GM21825 (cell line): ENCODE results near the gene WFIKKN1.

Experiments used
- ATAC-seq: cut with Tn5 transposase; IDR thresholded peaks from one replicate; pipeline ENCODE4 v1.9.1; 2021; ENCODE audit warnings: mild to moderate bottlenecking, moderate library complexity; ENCODE audit not compliant: unreplicated experiment

The WFIKKN1 gene

DNA sequence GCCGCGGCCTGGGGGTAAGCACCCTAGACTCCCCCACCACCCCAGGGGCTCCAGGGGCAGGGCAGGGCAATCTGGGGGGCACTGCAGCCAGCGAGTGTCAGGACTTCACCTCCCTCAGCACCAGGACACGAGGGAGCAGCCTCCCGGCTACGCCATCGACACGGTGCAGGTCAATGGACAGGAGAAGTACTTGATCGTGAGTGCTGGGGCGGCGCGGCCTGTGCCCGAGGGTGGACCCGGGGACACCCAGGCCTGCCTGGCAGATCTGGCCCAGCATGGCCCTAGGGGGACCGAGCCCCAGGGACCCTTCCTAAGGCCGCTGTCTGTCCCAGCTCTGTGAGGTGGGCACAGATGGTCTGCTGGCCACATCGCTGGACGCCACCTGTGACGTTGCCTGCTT lies 41.6 kb downstream of the WFIKKN1 start:
- no peak for ATAC-seq

- no peak for ATAC-seq
Measured at GRCh38 chr16:672851-673250, 42.1 kb downstream of the WFIKKN1 start.

DNA sequence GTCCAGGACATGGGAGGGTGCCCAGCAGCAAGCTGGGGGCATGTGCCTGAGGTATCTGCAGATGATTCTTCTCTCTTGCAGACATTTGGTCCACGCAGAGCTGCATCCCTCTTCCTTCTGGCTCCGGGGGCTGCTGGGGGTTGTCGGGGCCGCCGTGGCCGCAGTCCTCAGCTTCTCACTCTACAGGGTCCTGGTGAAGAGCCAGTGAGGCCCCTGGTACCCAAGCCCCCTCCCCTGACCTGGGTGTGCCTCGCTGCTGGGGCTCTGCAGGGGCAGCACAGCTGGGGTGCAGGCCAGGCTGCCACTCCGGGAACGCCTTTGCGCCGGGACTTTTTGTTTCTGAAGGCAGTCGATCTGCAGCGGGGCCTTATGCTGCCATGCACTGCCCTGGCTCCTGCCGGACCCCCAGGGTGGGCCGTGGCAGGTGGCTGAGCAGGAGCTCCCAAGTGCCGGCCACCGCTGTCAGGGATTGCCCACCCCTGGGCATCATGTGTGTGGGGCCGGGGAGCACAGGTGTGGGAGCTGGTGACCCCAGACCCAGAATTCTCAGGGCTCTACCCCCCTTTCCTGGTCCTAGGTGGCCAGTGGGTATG lies 42.7 kb downstream of the WFIKKN1 start:
- no peak for ATAC-seq

DNA sequence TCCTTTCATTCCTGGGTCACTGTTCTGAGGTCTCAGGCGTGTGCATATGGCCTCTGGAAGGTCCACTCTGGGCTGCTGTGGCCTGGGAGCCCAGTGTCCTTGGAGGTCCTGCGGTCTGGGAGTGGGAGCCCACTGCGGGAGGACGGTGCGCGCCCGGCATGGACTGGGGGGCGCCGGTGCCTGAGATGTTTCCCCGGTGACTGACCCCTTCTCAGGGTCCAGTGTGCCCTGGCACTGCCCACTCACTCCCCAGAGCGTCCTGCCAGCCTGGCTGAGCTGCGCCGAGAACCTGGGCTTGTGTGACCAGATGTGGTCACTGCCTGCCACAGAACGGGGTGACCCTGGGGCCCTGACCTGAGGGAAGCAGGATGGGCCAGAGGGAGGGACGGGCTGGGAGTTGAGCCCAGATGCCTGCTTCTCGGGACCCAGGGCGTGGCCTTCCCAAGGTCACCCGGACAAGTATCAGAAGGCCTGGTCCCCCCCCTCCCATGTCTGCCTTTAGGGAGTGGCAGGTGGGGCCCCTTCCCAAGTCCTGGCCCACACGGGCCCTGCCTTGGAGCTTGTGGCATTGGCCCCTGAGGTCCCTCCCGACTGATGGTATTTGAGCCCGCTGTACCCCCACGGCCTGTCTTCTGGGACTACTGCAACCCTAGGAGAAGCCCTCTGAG lies 43.6 kb downstream of the WFIKKN1 start:
- no peak for ATAC-seq

DNA sequence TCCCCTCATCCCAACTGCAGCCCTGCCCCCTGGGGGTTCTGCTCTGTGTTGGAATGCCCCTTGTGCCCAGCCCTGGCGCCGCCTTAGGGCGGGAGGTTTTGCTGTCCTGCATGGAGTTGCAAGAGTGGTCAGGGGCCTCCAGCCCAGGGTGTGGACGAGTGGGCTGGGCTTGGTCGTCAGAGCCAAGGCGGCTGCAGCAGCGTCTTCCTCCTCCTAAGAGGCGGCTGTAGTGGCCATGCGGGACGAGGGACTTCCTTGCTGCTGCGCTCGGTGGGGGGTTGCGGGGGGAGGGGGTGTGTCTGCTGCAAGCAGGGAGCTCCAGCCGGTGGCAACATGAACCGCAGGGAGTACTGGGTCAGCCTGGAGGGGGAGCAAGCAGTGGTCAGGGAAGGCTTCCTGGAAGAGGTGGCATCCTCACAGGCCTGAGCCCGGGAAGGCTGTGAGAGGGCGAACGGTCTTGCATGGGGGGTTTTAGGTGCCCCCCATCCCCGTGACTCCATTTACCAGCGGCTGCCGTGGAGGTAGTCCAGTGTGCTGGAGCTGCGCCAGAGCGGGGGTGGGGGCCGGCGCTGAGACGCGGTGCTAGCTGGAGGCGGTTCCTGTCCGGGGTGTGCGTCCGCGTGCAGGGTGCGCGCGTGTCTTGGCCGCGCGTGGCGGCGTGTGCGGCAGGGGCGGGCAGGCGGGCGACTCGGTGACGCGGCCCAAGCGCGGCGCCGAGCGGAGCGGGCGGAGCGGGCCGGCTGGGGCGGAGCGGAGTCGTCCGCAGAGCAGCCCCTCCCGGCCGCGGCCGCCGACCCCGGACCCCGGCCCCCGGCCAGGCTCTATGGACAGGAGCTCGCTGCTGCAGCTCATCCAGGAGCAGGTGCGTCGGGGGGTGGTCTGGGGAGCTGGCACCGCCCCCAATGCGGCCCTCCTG lies 44.4 kb downstream of the WFIKKN1 start, which contains the start of gene RHBDL1:
Gene RHBDL1 (plus strand): TSS at position 704 of the 916 bp plus-strand sequence. CDS start 120 bp downstream, at position 824.
- ATAC-seq = no peak

DNA sequence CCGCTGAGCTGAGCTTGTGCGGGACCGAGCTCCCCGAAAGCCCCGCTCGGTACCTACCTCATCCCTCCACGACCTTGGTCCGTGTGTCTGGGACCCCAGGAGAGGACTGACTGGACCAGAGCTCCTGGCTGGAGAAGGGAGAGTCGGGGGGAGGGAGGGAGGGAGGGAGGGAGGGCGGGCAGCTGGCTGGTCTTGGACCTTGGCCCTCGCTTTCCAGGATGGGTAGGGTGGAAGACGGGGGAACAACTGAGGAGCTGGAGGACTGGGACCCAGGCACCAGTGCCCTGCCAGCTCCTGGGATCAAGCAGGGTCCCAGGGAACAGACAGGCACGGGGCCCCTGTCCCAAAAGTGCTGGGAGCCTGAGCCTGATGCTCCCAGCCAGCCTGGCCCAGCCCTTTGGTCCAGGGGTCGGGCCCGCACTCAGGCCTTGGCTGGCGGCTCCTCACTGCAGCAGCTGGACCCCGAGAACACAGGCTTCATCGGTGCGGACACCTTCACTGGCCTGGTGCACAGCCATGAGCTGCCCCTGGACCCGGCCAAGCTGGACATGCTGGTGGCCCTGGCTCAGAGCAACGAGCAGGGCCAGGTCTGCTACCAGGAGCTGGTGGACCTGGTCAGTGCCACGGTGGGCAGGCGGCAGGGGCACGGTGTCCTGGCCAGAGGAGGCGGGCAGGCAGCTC lies 45.2 kb downstream of the WFIKKN1 start:
- ATAC-seq = no peak

GRCh38 chr16:676565-676902 lies 45.7 kb downstream of the WFIKKN1 start:
- no peak for ATAC-seq

DNA sequence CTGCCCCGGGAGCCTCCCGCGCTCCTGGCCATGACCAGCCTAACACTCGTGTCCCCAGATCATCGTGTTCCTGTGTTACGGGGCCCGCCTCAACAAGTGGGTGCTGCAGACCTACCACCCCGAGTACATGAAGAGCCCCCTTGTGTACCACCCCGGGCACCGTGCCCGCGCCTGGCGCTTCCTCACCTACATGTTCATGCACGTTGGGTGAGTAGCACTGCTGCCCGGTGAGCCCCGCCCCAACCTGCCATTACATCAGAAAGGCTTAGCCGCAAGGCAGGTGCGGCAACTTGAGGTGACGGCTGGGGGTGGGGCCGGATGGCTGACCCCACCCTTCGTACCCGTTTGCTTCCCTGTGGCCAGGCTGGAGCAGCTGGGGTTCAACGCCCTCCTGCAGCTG lies 46.1 kb downstream of the WFIKKN1 start:
- ATAC-seq = no peak

DNA sequence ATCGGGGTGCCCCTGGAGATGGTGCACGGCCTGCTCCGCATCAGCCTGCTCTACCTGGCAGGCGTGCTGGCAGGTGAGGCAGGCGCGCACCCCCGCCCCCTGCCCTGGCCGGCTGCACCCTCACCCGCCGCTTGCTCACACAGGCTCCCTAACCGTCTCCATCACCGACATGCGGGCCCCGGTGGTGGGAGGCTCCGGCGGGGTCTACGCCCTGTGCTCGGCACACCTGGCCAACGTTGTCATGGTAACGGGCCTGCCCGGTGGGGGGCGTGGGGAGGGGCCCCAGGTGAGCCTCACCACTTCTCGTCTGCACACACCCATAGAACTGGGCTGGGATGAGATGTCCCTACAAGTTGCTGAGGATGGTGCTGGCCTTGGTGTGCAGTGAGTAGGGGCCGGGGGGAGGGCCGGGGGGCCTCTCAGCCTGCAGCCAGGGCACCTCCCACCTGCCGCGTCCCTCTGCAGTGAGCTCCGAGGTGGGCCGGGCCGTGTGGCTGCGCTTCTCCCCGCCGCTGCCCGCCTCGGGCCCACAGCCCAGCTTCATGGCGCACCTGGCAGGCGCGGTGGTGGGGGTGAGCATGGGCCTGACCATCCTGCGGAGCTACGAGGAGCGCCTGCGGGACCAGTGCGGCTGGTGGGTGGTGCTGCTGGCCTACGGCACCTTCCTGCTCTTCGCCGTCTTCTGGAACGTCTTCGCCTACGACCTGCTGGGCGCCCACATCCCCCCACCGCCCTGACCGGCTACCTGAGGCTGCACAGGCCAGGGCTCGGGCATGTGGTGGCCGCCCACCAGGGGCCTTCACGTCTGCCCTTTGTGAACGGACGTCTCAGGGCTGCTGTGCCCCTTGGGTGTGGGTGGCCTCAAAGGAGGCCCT lies 46.8 kb downstream of the WFIKKN1 start:
- ATAC-seq = no peak

- ATAC-seq = no peak
Measured at GRCh38 chr16:678209-678857, 47.5 kb downstream of the WFIKKN1 start.

GRCh38 chr16:678858-679813 lies 48.4 kb downstream of the WFIKKN1 start:
- ATAC-seq = peak; percentile 9

DNA sequence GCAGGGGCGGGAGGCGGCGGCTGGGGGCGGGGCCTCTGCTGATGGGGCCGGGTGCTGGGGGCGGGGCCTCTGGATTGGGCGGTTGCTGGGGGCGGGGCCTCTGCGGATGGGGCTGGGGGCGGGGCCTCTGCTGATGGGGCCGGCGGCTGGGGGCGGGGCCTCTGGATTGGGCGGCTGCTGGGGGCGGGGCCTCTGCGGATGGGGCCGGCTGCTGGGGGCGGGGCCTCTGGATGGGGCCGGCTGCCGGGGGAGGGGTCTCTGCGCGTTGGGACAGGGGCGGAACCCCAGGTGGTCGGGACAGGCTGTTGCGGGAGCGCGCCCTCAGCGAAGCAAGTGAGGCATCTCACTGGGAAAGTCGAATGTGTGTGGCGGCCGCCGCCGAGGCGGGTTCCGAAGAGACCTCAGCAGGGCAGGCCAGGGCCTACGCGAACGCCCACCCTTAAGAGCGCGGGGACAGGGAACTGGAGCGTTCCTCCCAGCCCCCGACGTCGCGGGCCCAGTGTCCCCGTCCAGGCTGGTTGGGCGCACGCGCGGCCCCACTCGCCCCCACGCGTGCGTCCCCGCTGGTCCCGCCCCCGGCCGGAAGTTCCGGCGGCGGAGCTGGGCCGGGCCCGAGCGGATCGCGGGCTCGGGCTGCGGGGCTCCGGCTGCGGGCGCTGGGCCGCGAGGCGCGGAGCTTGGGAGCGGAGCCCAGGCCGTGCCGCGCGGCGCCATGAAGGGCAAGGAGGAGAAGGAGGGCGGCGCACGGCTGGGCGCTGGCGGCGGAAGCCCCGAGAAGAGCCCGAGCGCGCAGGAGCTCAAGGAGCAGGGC lies 49.2 kb downstream of the WFIKKN1 start, which contains the start of gene STUB1:
Gene STUB1 (plus strand): TSS at position 597 of the 811 bp plus-strand sequence. CDS start 116 bp downstream, at position 713.
- peak; percentile 30 for ATAC-seq

- peak; percentile 0 for ATAC-seq
Measured at GRCh38 chr16:680625-680945, 49.8 kb downstream of the WFIKKN1 start.

- ATAC-seq = no peak
Measured at GRCh38 chr16:680967-681745, 50.4 kb downstream of the WFIKKN1 start.

DNA sequence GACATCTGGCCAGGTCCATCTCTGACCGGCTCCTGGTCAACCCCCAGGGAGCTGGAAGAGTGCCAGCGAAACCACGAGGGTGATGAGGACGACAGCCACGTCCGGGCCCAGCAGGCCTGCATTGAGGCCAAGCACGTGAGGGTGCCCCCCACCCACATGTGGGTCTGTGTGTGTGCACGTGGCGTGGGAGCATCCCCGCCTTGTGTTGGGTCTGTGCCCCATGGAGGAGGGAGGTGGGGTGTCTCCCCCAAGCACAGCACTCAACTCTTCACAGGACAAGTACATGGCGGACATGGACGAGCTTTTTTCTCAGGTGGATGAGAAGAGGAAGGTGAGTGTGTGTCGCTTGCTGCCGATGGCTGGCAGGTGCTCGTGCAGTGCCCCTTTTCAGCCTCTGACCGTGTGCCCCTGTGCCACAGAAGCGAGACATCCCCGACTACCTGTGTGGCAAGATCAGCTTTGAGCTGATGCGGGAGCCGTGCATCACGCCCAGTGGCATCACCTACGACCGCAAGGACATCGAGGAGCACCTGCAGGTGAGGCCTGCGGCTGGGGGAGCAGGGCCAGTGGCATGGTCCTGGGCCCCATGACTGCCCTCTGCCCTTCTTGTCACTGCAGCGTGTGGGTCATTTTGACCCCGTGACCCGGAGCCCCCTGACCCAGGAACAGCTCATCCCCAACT lies 51.1 kb downstream of the WFIKKN1 start:
- no peak for ATAC-seq
